ENCODE measurements around the gene YARS1.
"Not testable (repeated sequence)": the region's sequence is repeated elsewhere in the genome, so short reads cannot be mapped to it uniquely, and the experiment has no call there.

YARS1 gene

DNA sequence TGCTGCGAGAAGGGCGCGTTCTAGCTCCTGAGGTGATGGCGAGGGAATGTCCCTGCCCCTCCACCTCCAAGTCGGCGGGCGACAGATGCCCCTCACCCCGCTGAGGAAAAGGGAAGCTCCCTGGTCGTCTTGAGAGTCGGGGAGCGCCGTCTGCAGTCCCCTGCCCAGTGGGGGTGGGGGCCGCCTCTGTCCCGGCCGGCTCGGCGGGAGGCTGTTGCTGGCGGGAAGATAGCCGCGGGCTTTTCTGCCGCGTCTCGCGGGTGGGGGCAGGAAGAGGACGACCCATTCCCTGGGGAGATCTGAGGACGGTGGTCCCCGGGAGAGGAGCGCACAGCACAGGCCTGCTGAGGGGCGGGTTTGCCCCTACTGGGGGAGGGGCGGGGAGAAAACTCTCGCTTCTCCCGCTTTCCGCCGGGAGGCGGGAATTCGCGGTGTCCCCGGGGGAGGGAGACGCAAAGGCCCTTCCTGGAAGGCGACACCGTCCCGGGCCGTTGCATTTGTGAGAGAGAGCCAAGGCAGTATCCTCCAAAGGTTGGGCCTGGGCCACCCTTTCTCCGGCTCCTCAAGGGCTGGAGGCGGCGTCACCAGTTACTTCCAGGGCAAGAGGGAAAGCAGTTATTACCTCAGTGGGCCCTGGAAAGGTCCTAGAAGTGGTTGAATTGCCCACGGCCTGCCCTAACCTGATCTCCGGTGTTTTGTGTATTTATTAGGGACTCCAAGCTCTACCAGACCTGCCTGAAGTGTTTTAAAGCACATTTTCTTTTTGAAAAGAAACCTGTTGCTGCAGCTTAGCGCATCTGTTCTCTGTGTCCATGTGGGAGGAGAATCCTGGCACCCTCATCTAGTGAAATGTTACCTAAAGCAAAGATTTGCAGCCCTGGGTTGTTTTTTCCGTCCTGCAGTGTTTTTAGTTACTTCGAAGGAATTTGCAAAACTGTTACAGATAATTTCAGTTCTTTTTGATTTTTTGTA is 943 bp upstream of the YARS1 start:
- peak; percentile 89 for DNase-seq (ENCODE audit: low read depth, low spot score)

DNA sequence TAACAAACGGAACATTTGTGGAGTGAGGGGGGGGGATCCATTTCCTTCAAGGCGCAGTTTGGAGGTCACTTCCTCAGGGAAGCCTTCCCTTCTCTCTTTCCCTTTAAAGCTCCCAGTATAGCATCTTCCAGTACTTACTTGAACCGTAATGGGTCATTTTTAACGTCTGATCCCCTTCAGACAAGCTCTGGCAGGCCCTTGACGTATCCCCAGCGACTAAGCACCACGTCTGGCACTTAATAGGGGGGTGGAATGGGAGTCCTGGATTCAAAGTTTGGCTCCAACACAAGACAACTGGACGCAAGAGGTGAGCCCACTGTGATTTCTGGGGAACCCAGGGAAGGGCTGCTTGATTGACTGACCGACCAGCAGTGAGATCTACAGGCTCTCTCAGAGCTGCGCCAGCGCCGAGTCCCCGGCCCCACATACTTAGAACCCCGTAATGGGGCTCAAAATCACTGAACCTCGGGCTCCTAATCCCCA is 441 bp downstream of the YARS1 start:
- no peak for DNase-seq (ENCODE audit: low read depth, low spot score)

DNA sequence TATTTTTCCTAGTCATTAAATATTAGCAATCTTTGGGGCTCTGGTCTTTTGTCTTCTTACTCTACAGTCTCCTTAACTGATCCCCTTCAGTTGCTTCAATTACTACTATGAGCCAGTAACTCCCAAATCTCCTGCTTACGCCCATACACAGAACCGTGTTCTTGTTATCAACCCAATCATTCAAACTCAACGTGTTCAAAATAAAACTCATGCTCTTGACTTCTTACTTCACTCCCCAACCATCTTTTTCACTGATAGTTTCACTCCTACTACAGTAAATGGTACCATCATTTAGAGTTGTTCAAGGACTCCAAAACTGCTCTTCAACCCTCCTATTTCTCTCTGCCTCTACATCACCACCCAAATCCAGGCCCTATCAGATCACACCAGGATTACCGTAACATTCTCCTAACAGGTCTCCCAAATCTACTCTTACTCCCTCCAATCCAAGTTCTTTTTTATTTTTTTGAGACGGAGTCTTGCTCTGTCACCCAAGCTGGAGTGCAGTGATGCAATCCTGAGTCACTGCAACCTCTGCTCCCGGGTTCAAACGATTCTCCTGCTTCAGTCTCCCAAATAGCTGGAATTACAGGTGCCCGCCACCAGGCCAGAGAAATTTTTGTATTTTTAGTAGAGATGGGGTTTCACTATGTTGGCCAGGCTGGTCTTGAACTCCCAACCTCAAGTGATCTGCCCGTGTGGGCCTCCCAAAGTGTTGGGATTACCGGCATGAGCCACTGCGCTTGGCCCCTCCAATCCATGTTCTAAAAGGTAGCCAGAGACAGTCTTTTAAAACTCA is 3.0 kb downstream of the YARS1 start:
- peak; percentile 37 for DNase-seq (ENCODE audit: low read depth, low spot score)

DNA sequence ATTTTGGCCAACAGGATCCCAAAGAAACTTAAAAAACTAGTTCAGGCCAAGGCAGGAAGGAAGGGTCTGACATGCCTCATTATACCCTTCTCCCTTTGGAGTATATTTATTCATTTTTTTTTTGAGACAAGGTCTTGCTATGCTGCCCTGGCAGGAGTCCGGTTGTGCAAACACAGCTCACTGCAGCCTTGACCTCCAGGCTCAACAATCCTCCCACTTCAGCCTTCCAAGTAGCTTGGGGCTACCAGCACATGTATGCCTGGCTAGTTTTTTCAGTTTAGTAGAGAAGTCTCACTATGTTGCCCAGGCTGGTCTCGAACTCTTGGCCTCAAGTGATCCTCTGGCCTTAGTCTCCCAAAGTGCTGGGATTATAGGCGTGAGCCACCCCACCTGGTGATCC is 5.2 kb downstream of the YARS1 start:
- no peak for DNase-seq (ENCODE audit: low read depth, low spot score)

DNA sequence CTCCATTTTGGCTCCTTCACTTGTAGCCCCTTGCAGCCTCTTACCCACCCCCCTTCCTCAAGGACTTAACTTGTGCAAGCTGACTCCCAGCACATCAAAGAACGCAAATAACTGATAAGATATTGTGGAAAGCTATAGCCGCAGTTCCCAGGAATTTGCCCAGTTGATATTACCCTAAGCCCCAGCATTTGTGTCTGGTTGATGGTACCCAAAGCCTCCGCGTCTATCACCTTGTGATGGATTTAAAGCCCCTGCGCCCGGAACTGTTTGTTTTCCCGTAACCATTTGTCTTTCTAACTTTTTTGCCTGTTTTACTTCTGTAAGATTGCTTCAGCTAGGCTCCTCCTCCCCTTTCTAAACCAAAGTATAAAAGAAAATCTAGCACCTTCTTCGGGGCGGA is 5.9 kb downstream of the YARS1 start:
- peak; percentile 22 for DNase-seq (ENCODE audit: low read depth, low spot score)

DNA sequence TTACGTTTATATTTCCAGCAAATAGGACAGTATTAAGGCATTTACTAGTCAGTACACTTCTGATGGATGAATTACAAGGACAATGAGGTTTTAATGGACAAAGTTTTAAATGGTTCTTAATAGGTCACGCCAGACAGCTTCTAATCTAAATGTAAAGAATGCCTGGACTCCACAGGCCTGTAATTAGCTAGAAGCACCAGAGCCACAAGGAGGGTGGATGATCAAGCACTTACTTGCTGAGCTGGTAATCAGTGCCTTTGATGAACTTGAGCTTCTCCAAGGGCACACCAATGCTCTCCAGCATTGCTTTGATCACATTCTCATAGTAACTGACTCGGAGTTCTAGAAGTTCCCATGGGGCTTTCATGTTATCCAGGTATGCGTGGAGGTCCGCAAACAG is 6.8 kb downstream of the YARS1 start:
- no peak for DNase-seq (ENCODE audit: low read depth, low spot score)

DNA sequence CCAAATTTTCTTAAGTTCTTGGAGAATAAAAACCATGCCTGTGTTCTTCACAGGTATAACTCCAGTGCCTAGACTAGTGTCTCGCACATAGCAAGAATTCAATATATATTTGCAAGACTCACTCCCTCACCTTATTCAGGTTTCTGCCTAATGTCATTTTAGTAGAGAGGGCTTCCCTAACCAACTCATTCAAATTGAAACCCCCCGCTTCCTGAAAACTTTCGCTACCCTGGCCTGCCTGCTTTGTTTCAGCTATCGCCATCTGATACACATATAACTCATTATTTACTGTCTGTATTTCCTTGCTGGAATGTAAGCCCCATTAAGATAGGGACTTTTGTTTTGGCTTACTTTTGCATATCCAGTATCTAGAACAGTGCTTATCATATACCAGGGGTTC is 8.6 kb downstream of the YARS1 start:
- no peak for DNase-seq (ENCODE audit: low read depth, low spot score)

DNA sequence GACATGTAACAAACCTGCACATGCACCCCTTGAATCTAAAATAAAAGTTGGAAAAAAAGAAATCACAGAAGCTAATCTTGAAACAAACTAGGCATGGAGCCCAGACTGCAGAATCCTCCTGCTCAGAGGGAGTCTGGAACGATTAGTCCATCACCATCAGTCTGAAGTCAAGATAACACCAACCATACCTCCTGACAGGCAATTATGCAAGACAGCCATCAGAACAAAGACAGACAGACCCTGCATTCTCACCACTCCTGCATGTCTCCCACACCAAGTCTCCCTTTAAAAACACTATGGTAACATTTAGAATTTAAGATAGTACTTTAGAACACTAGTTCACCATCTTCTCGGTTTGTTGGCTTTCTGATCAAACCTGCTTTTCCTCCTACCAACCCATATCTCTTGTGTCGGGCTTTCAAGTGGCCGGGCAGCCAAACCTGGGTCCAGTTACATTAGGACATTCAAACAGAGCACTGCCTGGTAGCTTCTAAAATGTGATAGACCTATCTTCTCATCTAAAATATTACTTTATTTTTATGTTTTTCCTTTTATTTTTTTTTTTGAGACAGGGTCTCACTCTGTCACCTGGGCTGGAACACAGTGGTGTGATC is 10.1 kb downstream of the YARS1 start:
- DNase-seq (ENCODE audit: low read depth, low spot score) = no peak

DNA sequence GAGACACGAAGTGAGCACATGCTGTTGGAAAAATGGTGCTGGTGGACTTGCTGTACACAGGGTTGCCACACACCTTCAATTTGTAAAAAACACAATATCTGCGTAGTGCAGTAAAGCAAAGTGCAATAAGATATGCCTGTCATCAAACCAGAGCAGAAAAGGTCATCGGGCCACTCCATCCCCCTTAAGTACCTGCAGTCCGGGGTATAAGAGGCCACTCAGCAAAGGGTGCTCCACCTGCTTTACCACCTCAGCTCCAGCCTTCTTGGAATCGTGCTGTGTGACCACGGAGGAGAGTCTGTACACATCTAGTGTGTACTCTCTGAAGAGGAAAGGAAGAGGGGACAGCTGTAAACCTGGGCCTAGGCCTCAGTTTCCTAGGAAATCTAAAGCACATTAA is 10.9 kb downstream of the YARS1 start:
- DNase-seq (ENCODE audit: low read depth, low spot score) = no peak

DNA sequence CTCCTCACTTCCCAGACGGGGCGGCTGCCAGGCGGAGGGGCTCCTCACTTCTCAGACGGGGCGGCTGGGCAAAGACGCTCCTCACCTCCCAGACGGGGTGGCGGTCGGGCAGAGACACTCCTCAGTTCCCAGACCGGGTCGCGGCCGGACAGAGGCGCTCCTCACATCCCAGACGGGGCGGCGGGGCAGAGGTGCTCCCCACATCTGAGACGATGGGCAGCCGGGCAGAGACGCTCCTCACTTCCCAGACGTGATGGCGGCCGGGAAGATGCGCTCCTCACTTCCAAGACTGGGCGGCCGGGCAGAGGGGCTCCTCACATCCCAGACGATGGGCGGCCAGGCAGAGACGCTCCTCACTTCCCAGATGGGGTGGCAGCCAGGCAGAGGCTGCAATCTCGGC is 12.7 kb downstream of the YARS1 start:
- not testable (repeated sequence) for DNase-seq (ENCODE audit: low read depth, low spot score)

DNA sequence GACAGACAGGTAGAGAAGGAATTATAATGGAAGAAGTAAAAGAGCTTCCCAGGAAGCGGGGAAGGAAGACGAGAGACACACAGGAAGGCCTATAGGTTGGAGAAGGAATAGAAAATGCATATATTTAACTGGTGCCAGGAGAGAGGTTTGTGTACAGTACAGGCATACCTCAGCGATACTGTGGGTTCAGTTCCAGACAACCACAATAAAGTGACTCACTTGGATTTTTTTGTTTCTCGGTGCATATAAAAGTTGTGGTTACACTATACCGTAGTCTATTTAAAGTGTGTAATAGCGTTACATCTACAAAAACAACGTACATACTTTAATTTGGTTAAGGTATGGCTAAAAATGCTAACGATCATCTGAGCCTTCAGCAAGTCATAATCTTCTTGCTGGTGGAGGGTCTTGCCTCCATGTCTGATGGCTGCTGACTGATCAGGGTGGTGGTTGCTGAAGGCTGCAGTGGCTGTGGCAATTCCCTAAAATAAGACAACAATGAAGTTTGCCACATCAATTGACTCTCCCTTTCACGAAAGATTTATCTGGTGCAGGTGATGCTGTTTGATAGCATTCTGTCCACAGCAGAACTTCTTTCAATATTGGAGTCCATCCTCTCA is 16.0 kb downstream of the YARS1 start:
- DNase-seq (ENCODE audit: low read depth, low spot score) = no peak

DNA sequence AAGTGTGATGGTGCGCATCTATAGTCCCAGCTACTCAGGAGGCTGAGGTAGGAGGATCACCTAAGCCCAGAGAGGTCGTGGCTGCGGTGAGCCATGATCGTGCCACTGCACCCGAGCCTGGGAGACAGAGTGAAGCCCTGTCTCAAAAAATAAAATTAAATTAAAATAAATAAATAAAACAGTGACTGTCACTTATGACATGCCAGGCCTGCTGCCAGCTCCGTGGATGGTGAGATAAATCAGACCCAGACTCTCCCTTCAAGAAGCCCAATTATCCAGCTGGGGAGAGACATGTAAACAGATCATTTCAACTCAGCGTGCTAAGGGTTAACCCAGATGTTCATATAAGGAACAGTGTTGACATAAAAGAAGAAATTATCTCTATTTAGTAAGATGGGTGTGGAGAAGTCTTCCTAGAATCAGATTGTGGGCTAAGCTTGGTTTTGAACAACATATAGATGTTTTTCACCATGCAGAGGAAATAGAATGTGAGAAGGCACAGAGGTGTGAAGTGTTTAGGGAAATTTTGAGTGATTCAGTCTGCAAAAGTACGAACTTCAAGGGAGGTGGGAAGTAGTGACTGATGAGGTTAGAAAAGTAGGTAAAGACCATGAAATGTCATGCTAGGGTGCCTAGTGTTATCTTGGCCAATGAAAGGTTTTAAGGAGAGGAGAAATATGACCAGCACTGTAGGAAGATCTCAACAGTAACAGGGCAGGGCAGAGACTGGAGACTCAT is 18.3 kb downstream of the YARS1 start:
- no peak for DNase-seq (ENCODE audit: low read depth, low spot score)

DNA sequence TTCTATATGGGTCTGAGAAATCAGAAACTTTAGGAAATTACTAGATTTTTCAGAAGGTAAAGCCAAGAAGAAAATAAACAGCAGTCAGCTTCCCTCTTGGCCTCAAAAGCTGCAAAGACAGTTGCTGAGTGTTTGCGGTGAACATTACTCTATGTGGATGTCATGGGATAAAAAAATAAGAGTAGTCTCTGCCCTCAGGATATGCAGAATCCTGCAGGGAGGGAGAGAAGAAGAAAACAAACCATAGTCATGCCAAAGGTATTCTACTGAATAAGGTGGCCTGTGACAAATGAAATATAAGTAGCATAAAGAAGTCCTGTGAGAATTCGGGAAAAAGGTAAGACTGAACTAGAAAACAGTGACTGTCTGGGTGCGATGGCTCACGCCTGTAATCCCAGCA is 19.0 kb downstream of the YARS1 start:
- DNase-seq (ENCODE audit: low read depth, low spot score) = no peak

DNA sequence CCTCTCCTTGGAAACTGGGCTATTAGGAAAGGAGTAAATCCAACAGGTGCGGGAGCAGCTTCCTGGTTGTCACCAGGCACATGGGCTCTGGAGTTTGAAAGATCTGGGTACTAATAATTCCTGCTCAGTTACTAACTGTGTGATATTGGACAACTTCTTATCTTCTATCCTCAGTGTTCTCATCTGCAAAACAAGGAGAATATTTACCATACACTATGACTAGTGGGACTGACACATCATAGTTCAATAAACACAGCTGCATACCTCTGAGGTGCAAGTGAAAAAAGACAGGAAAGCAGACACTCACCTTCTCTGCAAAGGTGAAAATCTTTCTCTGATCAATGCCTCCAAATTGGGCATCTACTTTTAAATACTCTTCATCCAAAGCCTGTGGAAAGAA is 19.7 kb downstream of the YARS1 start:
- no peak for DNase-seq (ENCODE audit: low read depth, low spot score)

DNA sequence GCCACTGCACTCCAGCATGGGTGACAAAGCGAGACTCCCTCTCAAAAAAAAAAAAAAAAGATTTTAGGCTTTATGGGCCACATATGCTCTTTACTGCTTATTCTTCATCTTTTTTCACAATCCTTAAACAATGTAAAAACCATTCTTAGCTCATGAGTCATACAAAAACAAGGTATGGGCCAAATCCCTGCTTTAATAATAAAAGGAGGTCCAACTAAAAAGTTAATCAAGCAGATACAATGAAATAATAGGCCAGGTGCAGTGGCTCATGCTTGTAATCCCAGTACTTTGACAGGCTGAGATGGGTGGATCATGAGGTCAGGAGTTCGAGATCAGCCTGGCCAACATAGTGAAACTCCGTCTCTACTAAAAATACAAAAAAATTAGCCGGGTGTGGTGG is 21.4 kb downstream of the YARS1 start:
- DNase-seq (ENCODE audit: low read depth, low spot score) = not testable (repeated sequence)

DNA sequence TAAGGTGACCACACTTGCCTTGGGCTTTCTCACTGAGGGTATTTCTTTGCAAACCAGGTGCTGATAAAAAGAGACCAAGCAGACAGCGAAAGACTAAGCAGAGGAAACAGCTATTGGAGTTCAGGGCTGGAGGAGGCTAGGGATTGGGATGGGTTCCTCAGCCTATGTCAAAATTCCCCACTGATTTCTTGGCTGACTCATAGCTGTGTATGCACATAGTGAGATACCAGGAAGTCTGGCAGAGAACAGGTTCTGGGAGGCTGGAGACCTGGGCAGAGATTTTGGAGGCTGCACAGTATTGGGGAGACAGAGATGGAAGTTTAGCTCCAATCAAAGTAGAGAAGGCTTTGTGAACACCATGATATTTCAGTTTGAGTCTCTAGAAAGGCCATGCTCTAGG is 25.3 kb downstream of the YARS1 start:
- DNase-seq (ENCODE audit: low read depth, low spot score) = no peak

DNA sequence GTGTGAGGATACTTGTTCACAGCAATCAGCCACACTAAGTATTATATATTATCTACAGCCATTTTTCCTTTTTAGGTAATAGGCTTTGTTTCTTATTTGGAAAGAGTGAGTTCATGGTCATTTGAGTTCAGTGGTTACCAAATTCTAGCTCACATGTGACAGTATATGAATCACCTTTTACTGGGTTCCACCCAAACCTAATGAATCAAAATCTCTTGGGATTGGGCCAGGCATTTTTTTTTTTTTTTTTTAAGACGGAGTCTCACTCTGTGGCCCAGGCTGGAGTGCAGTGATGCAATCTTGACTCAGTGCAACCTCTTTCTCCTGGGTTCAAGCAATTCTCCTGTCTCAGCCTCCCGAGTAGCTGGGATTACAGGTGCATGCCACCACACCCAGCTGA is 27.8 kb downstream of the YARS1 start:
- DNase-seq (ENCODE audit: low read depth, low spot score) = not testable (repeated sequence)

DNA sequence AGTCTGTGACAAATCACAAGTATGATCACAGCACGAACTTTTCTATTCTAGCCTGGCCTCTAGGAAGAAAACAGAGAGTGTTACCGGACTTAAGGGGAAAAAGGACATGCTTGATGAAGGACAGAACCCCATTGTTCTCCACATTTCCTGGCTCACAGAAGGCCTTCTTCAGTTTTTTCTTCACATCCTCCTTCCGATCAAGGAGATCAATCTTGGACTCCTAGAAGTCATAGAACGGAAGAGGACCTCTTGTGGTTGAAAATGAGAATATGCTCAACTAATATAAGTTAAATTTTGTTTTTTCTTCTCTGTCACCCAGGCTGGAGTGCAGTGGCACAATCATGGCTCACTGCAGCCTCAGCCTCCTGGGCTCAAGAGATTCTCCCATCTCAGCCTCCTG is 30.3 kb downstream of the YARS1 start:
- DNase-seq (ENCODE audit: low read depth, low spot score) = no peak

DNA sequence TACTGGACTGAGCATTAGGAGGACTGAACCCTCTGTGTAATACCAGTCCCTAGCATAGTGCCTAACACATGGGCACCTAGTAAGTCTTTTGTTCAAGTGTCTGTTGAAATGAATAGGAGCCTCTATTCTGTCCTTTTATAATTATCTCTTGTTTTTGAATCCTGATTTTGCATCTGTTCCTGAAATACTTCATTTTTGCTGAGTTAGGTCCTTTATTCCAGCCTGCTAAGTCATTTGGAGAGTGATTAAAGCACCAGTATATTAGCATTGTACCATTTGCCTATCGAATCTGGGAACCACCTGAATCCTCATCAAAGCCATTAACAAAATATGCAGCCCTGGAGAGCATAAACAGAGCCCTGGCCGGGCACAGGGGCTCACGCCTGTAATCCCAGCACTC is 32.3 kb downstream of the YARS1 start:
- DNase-seq (ENCODE audit: low read depth, low spot score) = no peak

DNA sequence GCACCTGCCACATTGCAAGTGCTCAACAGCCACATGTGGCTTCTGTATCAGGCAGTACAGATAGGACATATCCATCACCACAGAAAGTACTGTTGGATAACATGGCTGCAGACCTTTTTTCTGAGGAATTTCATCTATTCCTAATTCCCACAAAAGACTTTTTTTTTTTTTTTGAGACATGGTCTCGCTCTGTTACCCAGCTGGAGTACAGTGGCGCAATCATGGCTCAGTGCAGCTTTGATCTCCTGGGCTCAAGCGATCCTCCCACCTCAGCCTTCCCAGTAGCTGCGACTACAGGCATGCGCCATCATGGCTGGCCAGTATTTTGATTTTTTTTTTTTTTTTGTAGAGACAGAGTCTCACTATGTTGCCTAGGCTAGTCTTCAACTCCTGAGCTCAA is 33.3 kb downstream of the YARS1 start:
- no peak for DNase-seq (ENCODE audit: low read depth, low spot score)

DNA sequence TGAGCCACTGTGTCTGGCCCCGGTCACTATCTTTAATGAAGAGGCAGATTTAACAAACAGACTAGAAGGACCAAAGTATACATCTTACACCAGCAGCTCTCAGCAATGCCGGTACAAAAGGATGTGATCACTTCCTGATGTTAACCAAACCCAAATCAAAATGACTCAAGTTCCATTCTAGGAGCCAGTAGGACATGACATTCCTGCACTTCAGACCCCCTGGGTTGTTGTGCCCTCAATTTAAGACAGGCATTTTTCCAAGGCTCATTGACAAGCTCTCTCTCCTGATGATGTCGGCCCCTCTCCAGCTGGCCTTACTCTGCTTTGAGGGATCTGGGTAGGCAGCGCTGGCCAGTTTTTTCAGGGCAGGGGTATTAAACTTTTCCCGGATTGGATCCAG is 35.1 kb downstream of the YARS1 start:
- DNase-seq (ENCODE audit: low read depth, low spot score) = no peak
